Adipose tissue (tissue), 3 donors: ENCODE data around the gene CHCHD3. TPM values are rescaled to one million over a fixed set of nuclear protein-coding genes. Genes with fewer than 3 reads are reported as not detected.

Experiments
- H3K27ac ChIP-seq: one replicate; pipeline ENCODE4 v1.5.1; 2013; ENCODE audit warnings: low read depth, low read length
- WGBS, 3 donors: extraction: QIAGEN DNeasy Blood & Tissue Kit; methylation state at CpG; one replicate each; pipeline ENCODE4 v1.1.7; 2013; 5-methylcytosine and 5-hydroxymethylcytosine counted together
- polyA plus RNA-seq, 3 donors: library from polyadenylated mRNA; stranded (reverse); fragments of 200-250 nt; gene quantifications; one replicate each; pipeline ENCODE4 v1.2.3, GENCODE V29; 2013
- donor health status: healthy with polysubstance abuse.
- donor health status: Bipolar disorder and iron deficiency.
- donor health status: healthy.

The CHCHD3 gene
- polyA plus RNA-seq, 3 donors: 23.4 to 58.2 (median 42.8) TPM

GRCh38 chr7:132780822-132781221 is 301.1 kb downstream of the CHCHD3 start:
- no peak overlapping the region for H3K27ac ChIP-seq
- 93 to 98% (median 96%) methylated on average over 4 of the region's 4 CpGs for WGBS, 3 donors

- H3K27ac ChIP-seq: no peak overlapping the region
- WGBS, 3 donors: 43 to 60% (median 57%) methylated on average over 2 of the region's 2 CpGs
Measured at GRCh38 chr7:132779164-132779563, 302.7 kb downstream of the CHCHD3 start.

- no peak overlapping the region for H3K27ac ChIP-seq
- 78 to 79% (median 78%) methylated on average over 4 of the region's 4 CpGs for WGBS, 3 donors
Measured at GRCh38 chr7:132778761-132779160, 303.1 kb downstream of the CHCHD3 start.

- no peak overlapping the region for H3K27ac ChIP-seq
- 91 to 95% (median 95%) methylated on average over 4 of the region's 4 CpGs for WGBS, 3 donors
Measured at GRCh38 chr7:132777956-132778355, 303.9 kb downstream of the CHCHD3 start.

- H3K27ac ChIP-seq: no peak overlapping the region
- 49 to 82% (median 56%) methylated on average over 7 of the region's 7 CpGs for WGBS, 3 donors
Measured at GRCh38 chr7:132777414-132777813, 304.5 kb downstream of the CHCHD3 start.

- WGBS, 3 donors: 79 to 85% (median 81%) methylated on average over 5 of the region's 5 CpGs
- H3K27ac ChIP-seq: no peak overlapping the region
Measured at GRCh38 chr7:132776048-132776620, 305.8 kb downstream of the CHCHD3 start.

GRCh38 chr7:132773527-132773956 is 308.3 kb downstream of the CHCHD3 start:
- 71 to 79% (median 71%) methylated on average over 5 of the region's 5 CpGs for WGBS, 3 donors
- H3K27ac ChIP-seq: no peak overlapping the region

- 75 to 81% (median 75%) methylated on average over 6 of the region's 6 CpGs for WGBS, 3 donors
- H3K27ac ChIP-seq: no peak overlapping the region
Measured at GRCh38 chr7:132771301-132771730, 310.6 kb downstream of the CHCHD3 start.

GRCh38 chr7:132770055-132770454 is 311.8 kb downstream of the CHCHD3 start:
- 81 to 96% (median 91%) methylated on average over 2 of the region's 2 CpGs for WGBS, 3 donors
- H3K27ac ChIP-seq: no peak overlapping the region

- 90 to 95% (median 92%) methylated on average over 2 of the region's 2 CpGs for WGBS, 3 donors
- H3K27ac ChIP-seq: no peak overlapping the region
Measured at GRCh38 chr7:132769280-132769679, 312.6 kb downstream of the CHCHD3 start.

GRCh38 chr7:132768099-132768498 is 313.8 kb downstream of the CHCHD3 start:
- 80 to 92% (median 82%) methylated on average over 3 of the region's 3 CpGs for WGBS, 3 donors
- no peak overlapping the region for H3K27ac ChIP-seq

GRCh38 chr7:132767378-132767777 is 314.5 kb downstream of the CHCHD3 start:
- H3K27ac ChIP-seq: no peak overlapping the region
- WGBS, 3 donors: 43 to 87% (median 82%) methylated on average over 5 of the region's 5 CpGs

GRCh38 chr7:132766660-132767059 is 315.2 kb downstream of the CHCHD3 start:
- H3K27ac ChIP-seq: no peak overlapping the region
- 54 to 86% (median 75%) methylated on average over 1 of the region's 1 CpG for WGBS, 3 donors

- 85 to 94% (median 85%) methylated on average over 10 to 11 of the region's 11 CpGs for WGBS, 3 donors
- no peak overlapping the region for H3K27ac ChIP-seq
Measured at GRCh38 chr7:132765861-132766260, 316.0 kb downstream of the CHCHD3 start.

GRCh38 chr7:132764762-132765161 is 317.1 kb downstream of the CHCHD3 start:
- WGBS, 3 donors: 89 to 93% (median 90%) methylated on average over 5 of the region's 5 CpGs
- H3K27ac ChIP-seq: no peak overlapping the region

GRCh38 chr7:132760866-132761265 is 321.0 kb downstream of the CHCHD3 start:
- H3K27ac ChIP-seq: no peak overlapping the region
- WGBS, 3 donors: 69 to 70% (median 70%) methylated on average over 7 of the region's 7 CpGs

GRCh38 chr7:132760244-132760623 is 321.7 kb downstream of the CHCHD3 start:
- 73 to 87% (median 76%) methylated on average over 2 of the region's 2 CpGs for WGBS, 3 donors
- no peak overlapping the region for H3K27ac ChIP-seq

- WGBS, 3 donors: 83 to 90% (median 86%) methylated on average over 15 of the region's 15 CpGs
- H3K27ac ChIP-seq: no peak overlapping the region
Measured at GRCh38 chr7:132759482-132760243, 322.2 kb downstream of the CHCHD3 start.

- no peak overlapping the region for H3K27ac ChIP-seq
- 74 to 84% (median 81%) methylated on average over 5 of the region's 5 CpGs for WGBS, 3 donors
Measured at GRCh38 chr7:132758986-132759385, 322.9 kb downstream of the CHCHD3 start.

GRCh38 chr7:132757783-132758182 is 324.1 kb downstream of the CHCHD3 start:
- H3K27ac ChIP-seq: no peak overlapping the region
- 53 to 88% (median 80%) methylated on average over 3 of the region's 3 CpGs for WGBS, 3 donors
